KMS-11 (cell line): ENCODE measurements around the gene ZNF580.

Source experiments
- H2AFZ ChIP-seq: fragments of 200-600 bp; sonication (generic); 2 replicates; pipeline ENCODE4 v1.6.1; 2016; ENCODE audit warnings: antibody characterized with exemption, mixed run types, low read depth
- H3K27ac ChIP-seq: fragments of 200-600 bp; sonication (generic); 2 replicates; pipeline ENCODE4 v1.6.1; 2016; ENCODE audit warnings: mild to moderate bottlenecking, mixed run types
- H3K27me3 ChIP-seq: fragments of 200-600 bp; sonication (generic); 2 replicates; pipeline ENCODE4 v1.6.1; 2017; ENCODE audit warnings: mild to moderate bottlenecking, low read depth, mixed run types, moderate library complexity; ENCODE audit not compliant: insufficient read depth
- H3K36me3 ChIP-seq: fragments of 200-600 bp; sonication (generic); 2 replicates; pipeline ENCODE4 v1.6.1; 2017; ENCODE audit warnings: mild to moderate bottlenecking, mixed run types; ENCODE audit not compliant: insufficient read depth
- H3K4me1 ChIP-seq: fragments of 200-600 bp; sonication (generic); 2 replicates; pipeline ENCODE4 v1.6.1; 2016; ENCODE audit warnings: mild to moderate bottlenecking, low read depth, mixed run types; ENCODE audit not compliant: poor library complexity, severe bottlenecking
- H3K4me2 ChIP-seq: fragments of 200-600 bp; sonication (generic); 2 replicates; pipeline ENCODE4 v1.7.0; 2016; ENCODE audit warnings: mild to moderate bottlenecking, mixed run types
- H3K4me3 ChIP-seq: fragments of 200-600 bp; sonication (generic); IDR thresholded peaks from 2 replicates; pipeline ENCODE4 v1.6.1; 2017; ENCODE audit warnings: low read depth, low read length, mixed read lengths; ENCODE audit not compliant: insufficient read depth
- H3K79me2 ChIP-seq: fragments of 200-600 bp; sonication (generic); 2 replicates; pipeline ENCODE4 v1.6.1; 2016; ENCODE audit warnings: low read depth, mixed run types; ENCODE audit not compliant: insufficient read depth
- H3K9ac ChIP-seq: fragments of 200-600 bp; sonication (generic); 2 replicates; pipeline ENCODE4 v1.6.1; 2016; ENCODE audit warnings: mild to moderate bottlenecking, mixed run types
- H4K20me1 ChIP-seq: fragments of 200-600 bp; sonication (generic); 2 replicates; pipeline ENCODE4 v1.6.1; 2016; ENCODE audit warnings: mild to moderate bottlenecking, mixed run types; ENCODE audit not compliant: insufficient read depth
- CTCF ChIP-seq: fragments of 200-600 bp; sonication (generic); conservative IDR thresholded peaks from 2 replicates; pipeline ENCODE4 v1.6.1; 2017; ENCODE audit warnings: low read depth, mild to moderate bottlenecking, antibody characterized with exemption, low read length, moderate library complexity, mixed read lengths

The ZNF580 gene

DNA sequence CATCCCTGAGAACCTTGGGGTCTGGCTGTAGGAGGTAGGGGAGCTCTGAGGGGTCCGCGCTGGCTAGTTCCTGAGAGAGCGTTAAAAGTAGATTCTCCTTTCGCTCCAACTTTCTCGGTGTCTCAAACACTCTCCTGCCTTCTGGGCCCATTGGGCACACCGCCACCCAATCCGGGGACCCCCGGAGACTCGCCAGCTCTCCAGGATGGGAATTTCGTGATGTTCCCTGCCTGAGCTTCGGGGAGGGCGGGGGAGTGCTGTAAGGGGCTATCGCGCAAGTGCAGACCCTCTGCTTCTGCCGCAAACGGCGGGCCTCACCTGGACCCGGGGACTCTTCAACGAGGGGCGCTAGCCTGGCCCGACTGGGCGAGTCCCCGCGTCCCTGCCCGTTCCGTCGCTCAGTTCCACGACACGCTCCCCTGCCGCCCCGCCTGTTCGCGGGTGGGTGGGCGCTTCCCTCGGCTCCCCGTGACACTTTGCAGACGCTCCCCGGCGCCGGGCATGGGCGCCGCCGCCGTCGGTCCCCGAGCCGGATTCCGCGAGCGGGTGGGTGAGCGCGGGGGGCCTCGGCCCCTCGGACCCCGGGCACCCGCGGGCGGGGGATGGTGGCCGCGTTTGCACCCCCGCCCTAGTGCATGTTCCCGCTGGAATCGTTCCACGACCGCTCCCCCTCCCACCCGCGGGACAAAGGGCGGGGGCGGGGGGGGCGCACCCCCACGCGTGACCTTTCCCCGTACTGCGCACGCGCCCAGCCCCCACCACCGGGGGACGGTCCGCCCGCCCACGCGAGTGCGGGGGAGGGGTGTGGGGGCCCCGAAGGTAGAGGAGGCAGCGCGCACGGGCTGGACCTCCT, 7.2 kb downstream of the ZNF580 start, which contains the start of gene CCDC106:
TSS of gene CCDC106 (plus strand) at position 481 of the 853 bp plus-strand sequence. CDS start 835 bp downstream, outside the sequence.
- no peak within 1 kb of the TSS for H2AFZ ChIP-seq
- TF ChIP-seq CTCF: no peak
- H3K36me3 ChIP-seq: no peaks in the 10 kb centered on the region
- H3K4me3 ChIP-seq: no peak within 1 kb of the TSS
- no peak within 1 kb of the TSS for H3K27ac ChIP-seq
- peaks cover 14% of the 10 kb centered on the region for H3K4me1 ChIP-seq
- peak within 1 kb of the TSS; percentile 30; the same call in 1 of the 2 replicates for H3K9ac ChIP-seq
- peak within 1 kb of the TSS; percentile 9; the same call in 1 of the 2 replicates for H3K4me2 ChIP-seq
- H3K79me2 ChIP-seq: peaks cover 28% of the 10 kb centered on the region
- no peaks in the 10 kb centered on the region for H3K27me3 ChIP-seq
- no peaks in the 10 kb centered on the region for H4K20me1 ChIP-seq

GRCh38 chr19:55648585-55649267, 7.9 kb downstream of the ZNF580 start:
- Histone ChIP-seq H3K4me2 (no peak overlapping the region; the same call in 1 of the 2 replicates), H3K4me3 (no peak overlapping the region), H3K27me3 (no peaks in the 10 kb centered on the region), H3K27ac (no peak overlapping the region), H3K36me3 (no peaks in the 10 kb centered on the region), H3K9ac (peak overlapping the region; percentile 30; the same call in 1 of the 2 replicates), H4K20me1 (no peaks in the 10 kb centered on the region), H2AFZ (no peak overlapping the region), H3K4me1 (peaks cover 11% of the 10 kb centered on the region), H3K79me2 (peaks cover 25% of the 10 kb centered on the region)
- TF ChIP-seq CTCF: no peak

DNA sequence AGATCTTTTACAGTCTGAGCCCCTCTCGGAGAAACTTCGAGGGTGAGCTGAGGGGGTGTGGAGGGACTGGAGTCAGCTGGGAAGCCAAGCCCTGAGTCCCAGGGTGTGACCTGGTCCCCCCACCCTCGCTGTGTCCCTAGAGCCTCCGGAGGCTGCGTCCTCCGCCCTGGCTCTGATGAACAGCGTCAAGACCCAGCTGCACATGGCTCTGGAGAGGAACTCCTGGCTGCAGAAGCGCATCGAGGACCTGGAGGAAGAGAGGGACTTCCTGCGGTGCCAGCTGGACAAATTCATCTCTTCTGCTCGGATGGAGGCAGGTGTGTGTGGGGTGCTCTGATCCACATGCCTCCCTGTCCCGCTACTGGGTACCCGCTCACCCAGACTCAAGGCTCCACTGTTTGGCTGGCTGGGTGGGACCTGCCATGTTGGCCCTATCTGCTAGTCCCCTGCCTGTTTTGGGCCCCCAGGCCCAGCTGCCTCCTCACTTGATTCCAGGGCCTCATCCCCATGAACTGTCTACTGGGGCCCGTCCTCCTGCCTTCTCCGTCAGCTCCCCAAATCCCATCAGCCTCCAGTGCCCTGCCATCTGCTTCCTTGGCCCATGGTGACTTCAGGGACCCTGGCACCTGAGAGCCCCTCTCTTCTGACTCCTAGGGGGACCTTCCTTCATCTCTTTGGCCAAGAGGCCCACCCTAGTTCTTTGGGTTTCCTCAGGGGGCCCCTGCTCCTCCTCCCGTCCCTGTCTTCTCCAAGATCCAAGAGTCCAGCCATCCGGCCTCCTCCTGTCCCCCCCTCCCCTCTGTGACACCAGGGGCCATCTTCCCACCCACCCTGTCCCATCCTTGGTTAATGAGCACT, 8.7 kb downstream of the ZNF580 start:
- no peak for TF ChIP-seq CTCF
- no peak overlapping the region for H3K4me3 ChIP-seq
- peaks cover 17% of the 10 kb centered on the region for H3K79me2 ChIP-seq
- no peaks in the 10 kb centered on the region for H4K20me1 ChIP-seq
- H3K4me1 ChIP-seq: peaks cover 10% of the 10 kb centered on the region
- no peaks in the 10 kb centered on the region for H3K36me3 ChIP-seq
- no peaks in the 10 kb centered on the region for H3K27me3 ChIP-seq
- H2AFZ ChIP-seq: no peak overlapping the region
- no peak overlapping the region for H3K27ac ChIP-seq
- H3K9ac ChIP-seq: no peak overlapping the region
- H3K4me2 ChIP-seq: no peak overlapping the region

DNA sequence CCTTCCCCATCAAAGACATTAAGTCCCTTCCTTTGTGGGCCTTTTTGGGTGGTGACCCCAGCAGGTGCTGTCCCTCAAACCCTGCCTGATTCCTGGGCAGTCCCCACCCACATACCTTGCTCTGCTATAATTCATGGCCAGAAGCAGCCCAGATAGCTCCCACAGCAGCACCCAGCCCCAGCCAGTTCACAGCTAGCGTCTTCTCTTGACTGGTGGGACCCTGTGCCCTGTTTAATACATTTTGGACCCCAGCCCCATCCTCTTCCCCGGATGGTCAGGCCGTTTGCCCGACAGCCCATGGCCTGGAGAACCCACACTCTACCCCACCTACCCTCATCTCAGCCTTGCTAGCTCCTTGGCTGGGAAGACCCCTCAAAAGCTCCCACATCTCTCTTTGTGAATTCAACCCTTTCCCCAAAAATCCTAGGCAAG, 9.3 kb downstream of the ZNF580 start:
- Histone ChIP-seq H2AFZ (no peak overlapping the region), H3K4me2 (no peak overlapping the region), H3K4me3 (no peak overlapping the region), H3K79me2 (peaks cover 11% of the 10 kb centered on the region; the same call in 1 of the 2 replicates), H3K9ac (no peak overlapping the region), H4K20me1 (no peaks in the 10 kb centered on the region), H3K4me1 (peaks cover 4% of the 10 kb centered on the region), H3K27ac (no peak overlapping the region), H3K36me3 (no peaks in the 10 kb centered on the region), H3K27me3 (no peaks in the 10 kb centered on the region)
- no peak for TF ChIP-seq CTCF
